ENCODE results near the gene PTCD2.
"Not testable (repeated sequence)": the region's sequence is repeated elsewhere in the genome, so short reads cannot be mapped to it uniquely, and the experiment has no call there.

PTCD2 gene

DNA sequence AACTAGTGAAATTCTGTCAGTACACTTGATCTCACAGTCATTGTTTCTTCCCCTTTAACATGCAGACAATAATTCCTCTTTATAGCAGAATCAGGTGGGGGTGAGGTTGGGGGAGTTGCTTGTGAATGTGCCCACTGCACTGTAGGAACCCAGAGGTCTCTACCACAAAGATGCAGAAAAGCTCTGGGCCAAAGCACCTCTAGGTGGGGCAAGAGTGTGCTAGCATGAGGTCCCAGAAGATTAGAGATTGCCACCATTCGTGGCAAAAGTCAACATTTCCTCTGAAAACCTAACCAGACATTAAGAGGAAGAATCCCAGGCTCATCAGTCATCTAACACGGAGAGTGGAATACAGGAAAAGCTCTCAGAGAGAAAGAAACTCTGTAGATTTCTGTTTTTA, 74.5 kb downstream of the PTCD2 start:
- no peak overlapping the region for H3K4me3 ChIP-seq (ENCODE audit: low read length)
- peak; percentile 43 for TF ChIP-seq CTCF (IDR thresholded peaks at IDR 0.05; ENCODE audit: insufficient read depth, low read depth, low read length, missing control alignments)
- no peak for DNase-seq (ENCODE audit: low read depth)

DNA sequence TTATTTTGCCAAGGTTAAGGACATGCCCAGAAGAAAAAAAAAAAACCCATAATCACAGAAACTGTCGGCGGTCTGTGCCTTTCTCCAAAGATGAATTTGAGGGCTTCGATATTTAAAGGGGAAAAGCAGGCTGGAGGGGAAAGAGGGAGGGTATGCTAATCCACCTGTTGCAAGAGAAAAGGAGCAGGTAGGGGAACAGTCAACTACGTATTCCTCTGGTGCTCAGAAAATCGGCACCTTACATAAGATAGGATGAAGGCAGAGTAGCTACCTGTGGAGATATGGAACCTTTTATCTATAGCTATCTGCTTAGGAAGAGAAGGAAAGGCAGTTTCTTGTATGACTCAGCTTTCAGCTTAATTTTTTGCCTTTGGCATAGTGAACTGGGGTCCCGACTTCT, 77.7 kb downstream of the PTCD2 start:
- no peak for TF ChIP-seq CTCF (IDR thresholded peaks at IDR 0.05; ENCODE audit: insufficient read depth, low read depth, low read length, missing control alignments)
- no peak overlapping the region for H3K4me3 ChIP-seq (ENCODE audit: low read length)
- DNase-seq (ENCODE audit: low read depth) = no peak

DNA sequence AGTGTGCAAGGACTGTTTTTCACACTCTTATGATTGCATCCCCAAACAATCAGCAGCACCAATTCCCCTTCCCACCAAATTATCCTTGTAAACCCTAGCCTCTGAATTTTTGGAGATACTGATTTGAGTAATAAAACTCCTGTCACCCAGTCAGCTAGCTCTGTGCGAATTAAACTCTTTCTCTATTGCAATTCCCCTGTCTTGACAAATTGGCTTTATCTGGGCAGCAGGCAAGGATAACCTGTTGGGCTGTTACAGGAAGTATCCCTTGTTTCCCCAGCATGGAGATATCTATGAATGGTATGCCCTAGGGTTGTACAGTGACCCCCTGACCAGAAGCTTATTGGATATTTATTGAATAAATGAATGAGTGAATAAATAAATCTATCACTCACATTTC, 80.8 kb downstream of the PTCD2 start:
- DNase-seq (ENCODE audit: low read depth) = no peak
- TF ChIP-seq CTCF (IDR thresholded peaks at IDR 0.05; ENCODE audit: insufficient read depth, low read depth, low read length, missing control alignments) = no peak
- H3K4me3 ChIP-seq (ENCODE audit: low read length) = no peak overlapping the region

DNA sequence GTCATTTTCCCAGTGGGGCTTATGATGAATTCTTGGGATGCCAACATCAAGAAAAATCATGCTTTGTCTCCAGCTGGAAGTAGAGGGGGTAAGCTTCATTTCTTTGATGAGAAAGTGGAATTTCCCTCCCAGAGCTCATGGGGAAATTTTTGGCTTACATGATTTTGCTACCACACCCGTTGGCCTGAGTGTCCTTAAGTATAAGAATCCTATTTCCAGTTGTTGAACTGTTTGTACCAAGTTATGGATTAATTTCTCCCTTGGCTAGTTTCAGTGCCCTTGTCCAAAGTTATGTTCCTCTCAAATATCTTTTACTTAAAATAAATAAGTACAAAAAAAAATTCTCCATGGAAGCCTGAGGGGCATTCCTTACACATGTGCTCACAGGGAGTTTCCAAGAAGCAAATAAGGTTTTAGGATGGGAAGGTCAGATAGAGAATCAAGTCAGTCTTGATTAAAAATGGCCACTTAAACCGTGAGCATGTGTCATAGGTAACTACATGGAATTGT, 82.3 kb downstream of the PTCD2 start:
- peak; percentile 57 for DNase-seq (ENCODE audit: low read depth)
- TF ChIP-seq CTCF (IDR thresholded peaks at IDR 0.05; ENCODE audit: insufficient read depth, low read depth, low read length, missing control alignments) = no peak
- no peak overlapping the region for H3K4me3 ChIP-seq (ENCODE audit: low read length)

DNA sequence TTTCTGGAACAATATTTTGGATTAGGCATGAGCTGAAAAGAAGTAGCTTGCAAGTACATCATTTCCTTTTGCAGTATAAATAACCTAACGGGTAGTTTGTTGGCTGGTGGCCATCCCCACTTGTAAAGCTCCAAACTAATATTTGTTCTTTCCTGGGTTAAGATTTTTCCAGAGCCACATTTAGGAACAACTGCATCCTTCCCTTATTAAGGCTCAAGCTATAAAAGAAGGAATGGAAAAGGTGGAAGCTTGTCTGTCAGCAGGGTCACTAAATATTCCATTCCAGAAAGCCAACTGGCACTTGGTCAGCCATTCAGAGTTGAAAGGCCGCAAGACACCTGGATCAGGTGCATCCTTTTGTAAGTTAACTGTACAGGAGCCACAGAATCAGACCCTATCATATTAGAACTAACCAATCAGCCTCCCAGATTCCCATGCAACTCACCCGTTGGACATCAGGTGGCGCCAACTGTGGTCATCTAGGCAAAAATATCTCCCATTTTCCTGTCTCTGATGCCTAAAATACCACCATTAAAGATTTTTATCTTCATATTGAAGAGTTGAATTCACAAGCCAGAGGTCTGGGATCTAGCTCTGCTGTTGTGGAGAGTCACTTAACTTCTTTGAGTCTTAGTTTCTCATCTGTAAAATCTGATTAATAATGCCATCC, 82.9 kb downstream of the PTCD2 start:
- TF ChIP-seq CTCF (IDR thresholded peaks at IDR 0.05; ENCODE audit: insufficient read depth, low read depth, low read length, missing control alignments) = peak; percentile 50
- no peak for DNase-seq (ENCODE audit: low read depth)
- H3K4me3 ChIP-seq (ENCODE audit: low read length) = no peak overlapping the region

GRCh38 chr5:72404771-72405170, 84.6 kb downstream of the PTCD2 start:
- DNase-seq (ENCODE audit: low read depth) = not testable (repeated sequence)

GRCh38 chr5:72407078-72407477, 86.9 kb downstream of the PTCD2 start:
- no peak overlapping the region for H3K4me3 ChIP-seq (ENCODE audit: low read length)
- TF ChIP-seq CTCF (IDR thresholded peaks at IDR 0.05; ENCODE audit: insufficient read depth, low read depth, low read length, missing control alignments) = no peak
- no peak for DNase-seq (ENCODE audit: low read depth)

More at GRCh38 chr5:72404771-72405170, 84.6 kb downstream of the PTCD2 start:
- not testable (repeated sequence) for H3K4me3 ChIP-seq (ENCODE audit: low read length)
